Pancreas (tissue), 10 donors: ENCODE measurements around the gene PAK3. TPM values are rescaled to one million over a fixed set of nuclear protein-coding genes. Genes with fewer than 3 reads are reported as not detected.

Experiments
- ATAC-seq, 4 donors: fragments of 200-7000 bp; cut with Tn5 transposase; one replicate each; pipeline versions ENCODE4 v1.8.0 to v1.9.1; 2020; ENCODE audit warnings: mild to moderate bottlenecking in 4 of 4, moderate library complexity in 4 of 4
- DNase-seq, 6 donors: peaks; one replicate each; pipeline ENCODE4 v3.0.0-alpha.2; 2020
- FAIRE-seq: peaks from 2 replicates; lab custom pipeline; 2012; peaks lifted over from hg19 to GRCh38; lab: Jason Lieb, UNC
- H3K27ac ChIP-seq, 4 donors: fragments of 200-600 bp; sonication (generic); 1 replicate in 3 of 4; 2 replicates in 1 of 4; pipeline versions ENCODE4 v1.5.0 to v1.8.0; 2020
- H3K27me3 ChIP-seq, 4 donors: fragments of 200-600 bp; one replicate each; pipeline ENCODE4 v1.8.0; 2021
- H3K36me3 ChIP-seq, 3 donors: fragments of 200-600 bp; sonication (generic) in 1 of 3; one replicate each; pipeline versions ENCODE4 v1.5.0 to v1.8.0; 2020 to 2021
- H3K4me1 ChIP-seq, 3 donors: fragments of 200-600 bp; one replicate each; pipeline ENCODE4 v1.8.0; 2021
- H3K4me3 ChIP-seq, 4 donors: fragments of 200-600 bp; sonication (generic) in 2 of 4; one replicate each; pipeline versions ENCODE4 v1.5.0 to v1.8.0; 2020 to 2021
- H3K9me3 ChIP-seq, 4 donors: fragments of 200-600 bp; one replicate each; pipeline ENCODE4 v1.8.0; 2021
- CTCF ChIP-seq, 4 donors: fragments of 200-600 bp; sonication (generic) in 3 of 4; IDR thresholded peaks; one replicate each; pipeline versions ENCODE4 v1.5.0 to v1.8.0; 2021; ENCODE audit warnings: antibody characterized with exemption in 4 of 4
- WGBS, 2 donors: extraction: QIAGEN DNeasy Blood & Tissue Kit; methylation state at CpG; one replicate each; pipeline ENCODE4 v1.1.7; 2013; 5-methylcytosine and 5-hydroxymethylcytosine counted together
- intact Hi-C, 3 donors: fragments of 100-400 bp; cut with DNase I; formaldehyde crosslinking; loops; one replicate each; pipeline versions ENCODE4 v1.11.1 to v1.14.2; 2022
- polyA plus RNA-seq, 2 donors: library from polyadenylated mRNA; stranded (reverse); fragments of 200-250 nt; gene quantifications; one replicate each; pipeline ENCODE4 v1.2.3, GENCODE V29; 2013
- total RNA-seq, 6 donors: library from RNA; stranded (reverse); fragmentation: NEBNext Ultra II Directional in 4 of 6; extraction: Animal tissue kit (Norgen Biotek cat#: 25700) in 4 of 6; gene quantifications; one replicate each; pipeline versions ENCODE4 v1.2.1 to v1.2.4, GENCODE V29; 2021 to 2023
- donor health status: healthy with polysubstance abuse.
- donor health status: DM: no; HTN: no; CAD: no; lungs with moderate emphysema.
- donor health status: DM: no; HTN: no; CAD: no.
- donor health status: control.
- donor health status: control.
- donor health status: Bipolar disorder and iron deficiency.
- donor health status: DM: yes; HTN: yes; CAD: no.
- donor health status: DM: no; HTN: no; CAD: no.
- donor health status: DM: no; HTN: no; CAD: no.
- donor health status: DM: yes; HTN: yes; CAD: no.

PAK3 gene
- total and polyA plus RNA-seq, 8 donors = 13.2 to 40.5 (median 30.7) TPM

- intact Hi-C loops = no loop called here
Observed at GRCh38 chrX:111083081-111083480, 12.9 kb upstream of the PAK3 start.

GRCh38 chrX:111086591-111087006 lies 9.4 kb upstream of the PAK3 start:
- TF ChIP-seq CTCF (IDR thresholded peaks at IDR 0.05) = no peak
- H3K9me3 ChIP-seq = no peaks in the 10 kb centered on the region
- no peak for FAIRE-seq
- H3K36me3 ChIP-seq = no peaks in the 10 kb centered on the region
- peak overlapping the region in 3 of 4 donors; percentile 13 to 75 (median 75) for H3K27ac ChIP-seq
- 21 to 24% methylated on average over 6 of the region's 6 CpGs for WGBS, 2 donors
- ATAC-seq = peak; percentile 62 to 66 (median 64)
- H3K4me3 ChIP-seq = no peak overlapping the region
- DNase-seq = no peak
- no peaks in the 10 kb centered on the region for H3K27me3 ChIP-seq
- intact Hi-C loops = no loop called here
- peaks cover 22 to 42% (median 25%) of the 10 kb centered on the region in 3 donors for H3K4me1 ChIP-seq

More at GRCh38 chrX:111083081-111083480, 12.9 kb upstream of the PAK3 start:
- 60 to 61% methylated on average over 1 of the region's 1 CpG for WGBS, 2 donors
- Histone ChIP-seq H3K27me3 (no peaks in the 10 kb centered on the region), H3K4me1 (peaks cover 15 to 27% (median 20%) of the 10 kb centered on the region in 3 donors), H3K36me3 (no peaks in the 10 kb centered on the region), H3K9me3 (no peaks in the 10 kb centered on the region), H3K27ac (no peak overlapping the region), H3K4me3 (no peak overlapping the region)
- ATAC-seq = no peak
- no peak for TF ChIP-seq CTCF (IDR thresholded peaks at IDR 0.05)
- DNase-seq = no peak
- FAIRE-seq = no peak

GRCh38 chrX:111088628-111089027 lies 7.4 kb upstream of the PAK3 start:
- peak; percentile 5 for FAIRE-seq
- peak in 3 of 6 donors; percentile 49 to 69 (median 63) for DNase-seq
- TF ChIP-seq CTCF (IDR thresholded peaks at IDR 0.05) = no peak
- Histone ChIP-seq H3K4me3 (no peak overlapping the region), H3K9me3 (no peaks in the 10 kb centered on the region), H3K36me3 (no peaks in the 10 kb centered on the region), H3K4me1 (peaks cover 22 to 42% (median 25%) of the 10 kb centered on the region in 3 donors), H3K27ac (peak overlapping the region; percentile 2 to 75 (median 46)), H3K27me3 (no peaks in the 10 kb centered on the region)
- peak; percentile 79 to 88 (median 84) for ATAC-seq
- intact Hi-C loops = no loop called here
- WGBS, 2 donors = 8 to 11% methylated on average over 3 of the region's 3 CpGs

GRCh38 chrX:111090458-111090857 lies 5.5 kb upstream of the PAK3 start:
- TF ChIP-seq CTCF (IDR thresholded peaks at IDR 0.05) = no peak
- ATAC-seq (peak in 3 of 4 donors; percentile 23 to 69 (median 43)), FAIRE-seq (no peak), DNase-seq (no peak)
- Histone ChIP-seq H3K36me3 (no peaks in the 10 kb centered on the region), H3K4me3 (no peak overlapping the region), H3K9me3 (no peaks in the 10 kb centered on the region), H3K27me3 (no peaks in the 10 kb centered on the region), H3K4me1 (peaks cover 16 to 33% (median 19%) of the 10 kb centered on the region in 3 donors), H3K27ac (peak overlapping the region in 1 of 4 donors; percentile 75)
- WGBS, 2 donors = 43 to 47% methylated on average over 4 of the region's 4 CpGs
- intact Hi-C loops = no loop called here

- FAIRE-seq (no peak), DNase-seq (peak; percentile 49 to 90 (median 72)), ATAC-seq (peak; percentile 30 to 68 (median 63))
- no peaks in the 10 kb centered on the region for H3K4me1 ChIP-seq
- 22 to 27% methylated on average over 22 of the region's 22 CpGs for WGBS, 2 donors
- intact Hi-C loops = no loop called here
- H3K36me3 ChIP-seq = peaks cover 0 to 3% (median 0%) of the 10 kb centered on the region in 3 donors
- H3K9me3 ChIP-seq = no peaks in the 10 kb centered on the region
- peak overlapping the region in 2 of 4 donors; percentile 3 to 33 for H3K4me3 ChIP-seq
- peak; percentile 64 to 74 (median 72) for TF ChIP-seq CTCF (IDR thresholded peaks at IDR 0.05)
- H3K27ac ChIP-seq = peak overlapping the region in 1 of 4 donors; percentile 10
- peaks cover 0 to 5% (median 0%) of the 10 kb centered on the region in 4 donors for H3K27me3 ChIP-seq
Observed at GRCh38 chrX:111098874-111099273, 2.9 kb downstream of the PAK3 start.
